ENCODE data around the gene MRO.

- TF ChIP-seq CTCF (IDR thresholded peaks at IDR 0.05; ENCODE audit: insufficient read depth, low read length), result no peak
- no peak for TF ChIP-seq REST (IDR thresholded peaks at IDR 0.05; ENCODE audit: insufficient replicate concordance, low read depth)
- TF ChIP-seq GABPA (IDR thresholded peaks at IDR 0.05; ENCODE audit: low read depth), result no peak
- no peak for TF ChIP-seq POLR2AphosphoS5 (IDR thresholded peaks at IDR 0.05; ENCODE audit: low read depth)
These were observed 27.4 kb upstream of the MRO start for GRCh38 chr18:50847192-50847591.
